ENCODE results near the gene DNAJC1. TPM values are rescaled to one million over a fixed set of nuclear protein-coding genes. Genes with fewer than 3 reads are reported as not detected.

The DNAJC1 gene
- total and polyA plus RNA-seq, 11 donors = 9.5 to 68.4 (median 14.1) TPM

DNA sequence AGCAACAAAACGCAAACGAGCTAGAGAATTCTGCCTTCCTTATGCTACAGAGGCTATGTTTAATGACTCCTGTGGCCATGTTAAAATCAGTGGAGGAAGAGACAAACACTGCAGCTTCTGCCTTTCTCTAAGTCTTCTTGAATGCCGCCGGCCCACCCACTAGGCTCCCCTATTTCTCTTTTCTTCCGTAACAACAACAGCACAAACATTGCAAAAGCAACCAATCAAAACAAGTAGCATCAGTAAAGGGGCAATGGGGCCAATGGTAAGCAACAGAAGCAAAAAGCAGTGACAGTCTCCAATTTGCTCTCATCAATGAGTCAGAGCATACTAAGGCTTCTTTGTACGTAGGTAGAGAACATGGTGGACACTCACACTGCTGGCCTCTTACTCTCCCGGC, 26.8 kb downstream of the DNAJC1 start:
- Histone ChIP-seq H3K27ac (no peak overlapping the region), H3K27me3 (no peaks in the 10 kb centered on the region), H3K9me3 (no peaks in the 10 kb centered on the region), H3K4me3 (no peak overlapping the region), H3K36me3 (no peaks in the 10 kb centered on the region), H3K4me1 (peaks cover 0 to 31% (median 6%) of the 10 kb centered on the region in 12 donors)
- 89 to 92% (median 91%) methylated on average over 7 of the region's 7 CpGs for WGBS, 4 donors
- intact Hi-C loops (cut with DNase I) = no loop called here
- TF ChIP-seq, protein P1, sequence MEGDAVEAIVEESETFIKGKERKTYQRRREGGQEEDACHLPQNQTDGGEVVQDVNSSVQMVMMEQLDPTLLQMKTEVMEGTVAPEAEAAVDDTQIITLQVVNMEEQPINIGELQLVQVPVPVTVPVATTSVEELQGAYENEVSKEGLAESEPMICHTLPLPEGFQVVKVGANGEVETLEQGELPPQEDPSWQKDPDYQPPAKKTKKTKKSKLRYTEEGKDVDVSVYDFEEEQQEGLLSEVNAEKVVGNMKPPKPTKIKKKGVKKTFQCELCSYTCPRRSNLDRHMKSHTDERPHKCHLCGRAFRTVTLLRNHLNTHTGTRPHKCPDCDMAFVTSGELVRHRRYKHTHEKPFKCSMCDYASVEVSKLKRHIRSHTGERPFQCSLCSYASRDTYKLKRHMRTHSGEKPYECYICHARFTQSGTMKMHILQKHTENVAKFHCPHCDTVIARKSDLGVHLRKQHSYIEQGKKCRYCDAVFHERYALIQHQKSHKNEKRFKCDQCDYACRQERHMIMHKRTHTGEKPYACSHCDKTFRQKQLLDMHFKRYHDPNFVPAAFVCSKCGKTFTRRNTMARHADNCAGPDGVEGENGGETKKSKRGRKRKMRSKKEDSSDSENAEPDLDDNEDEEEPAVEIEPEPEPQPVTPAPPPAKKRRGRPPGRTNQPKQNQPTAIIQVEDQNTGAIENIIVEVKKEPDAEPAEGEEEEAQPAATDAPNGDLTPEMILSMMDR (IDR thresholded peaks at IDR 0.05) = no peak
- TF ChIP-seq POLR2A (IDR thresholded peaks at IDR 0.05) = no peak
- DNase-seq (no peak), ATAC-seq (no peak)

- WGBS, 4 donors = 92 to 95% (median 95%) methylated on average over 2 of the region's 2 CpGs
Measured at GRCh38 chr10:21976280-21976679, 27.2 kb downstream of the DNAJC1 start.

GRCh38 chr10:21975378-21975990, 28.0 kb downstream of the DNAJC1 start:
- no peak overlapping the region for H3K4me3 ChIP-seq
- no peak overlapping the region for H3K27ac ChIP-seq
- intact Hi-C loops (cut with DNase I) = no loop called here
- DNase-seq (no peak), ATAC-seq (no peak)
- peaks cover 0 to 27% (median 7%) of the 10 kb centered on the region in 12 donors for H3K4me1 ChIP-seq
- 55 to 83% (median 63%) methylated on average over 1 of the region's 1 CpG for WGBS, 4 donors
- H3K9me3 ChIP-seq = no peaks in the 10 kb centered on the region
- no peaks in the 10 kb centered on the region for H3K36me3 ChIP-seq
- TF ChIP-seq, protein P1 (IDR thresholded peaks at IDR 0.05) = no peak
- no peak for TF ChIP-seq POLR2A (IDR thresholded peaks at IDR 0.05)
- H3K27me3 ChIP-seq = no peaks in the 10 kb centered on the region

More at GRCh38 chr10:21976280-21976679, 27.2 kb downstream of the DNAJC1 start:
- no peaks in the 10 kb centered on the region for H3K9me3 ChIP-seq
- ATAC-seq (no peak), DNase-seq (no peak)
- H3K36me3 ChIP-seq = no peaks in the 10 kb centered on the region
- H3K4me3 ChIP-seq = no peak overlapping the region
- H3K27me3 ChIP-seq = no peaks in the 10 kb centered on the region
- intact Hi-C loops (cut with DNase I) = no loop called here
- peaks cover 0 to 31% (median 6%) of the 10 kb centered on the region in 12 donors for H3K4me1 ChIP-seq
- no peak for TF ChIP-seq POLR2A (IDR thresholded peaks at IDR 0.05)
- TF ChIP-seq, protein P1 (IDR thresholded peaks at IDR 0.05) = no peak
- H3K27ac ChIP-seq = no peak overlapping the region

GRCh38 chr10:21972584-21972983, 30.9 kb downstream of the DNAJC1 start:
- DNase-seq = no peak
- no peak overlapping the region for H3K27ac ChIP-seq
- ATAC-seq = no peak
- TF ChIP-seq POLR2A (IDR thresholded peaks at IDR 0.05) = no peak
- TF ChIP-seq, protein P1 (IDR thresholded peaks at IDR 0.05) = no peak
- no peak overlapping the region for H3K4me3 ChIP-seq
- H3K4me1 ChIP-seq = peaks cover 0 to 12% (median 2%) of the 10 kb centered on the region in 12 donors
- intact Hi-C loops (cut with DNase I) = no loop called here
- H3K9me3 ChIP-seq = no peaks in the 10 kb centered on the region
- H3K36me3 ChIP-seq = no peaks in the 10 kb centered on the region
- H3K27me3 ChIP-seq = no peaks in the 10 kb centered on the region
- 86 to 96% (median 94%) methylated on average over 1 of the region's 1 CpG for WGBS, 4 donors
